Stomach (tissue), 19 donors: ENCODE measurements around the gene PNPLA3. TPM values are rescaled to one million over a fixed set of nuclear protein-coding genes. Genes with fewer than 3 reads are reported as not detected.

Experiments used
- DNase-seq, 2 donors: peaks; one replicate each; pipeline versions ENCODE4 v3.0.0 to v3.0.0-alpha.2; 2013 to 2019
- H3K27ac ChIP-seq, 5 donors: fragments of 200-600 bp in 4 of 5; sonication (generic) in 4 of 5; one replicate each; pipeline ENCODE4 v1.5.1; 2013 to 2019; ENCODE audit warnings: mild to moderate bottlenecking in 1 of 5, moderate library complexity in 1 of 5
- H3K27me3 ChIP-seq, 3 donors: fragments of 200-600 bp; sonication (generic); one replicate each; pipeline ENCODE4 v1.5.1; 2017 to 2019; ENCODE audit warnings: mixed run types in 1 of 3
- H3K36me3 ChIP-seq, 4 donors: fragments of 200-600 bp; sonication (generic); 1 replicate in 3 of 4; 2 replicates in 1 of 4; pipeline ENCODE4 v1.5.1; 2016 to 2019
- H3K4me1 ChIP-seq, 4 donors: fragments of 200-600 bp; sonication (generic); one replicate each; pipeline ENCODE4 v1.5.1; 2016 to 2019
- H3K4me3 ChIP-seq, 4 donors: fragments of 200-600 bp; sonication (generic) in 3 of 4; one replicate each; pipeline ENCODE4 v1.5.1; 2016 to 2019; ENCODE audit warnings: mild to moderate bottlenecking in 1 of 4
- H3K9me3 ChIP-seq, 4 donors: fragments of 200-600 bp; sonication (generic); one replicate each; pipeline ENCODE4 v1.5.1; 2016 to 2019
- CTCF ChIP-seq, 7 experiments: fragments of 450-650 bp in 4 of 7; fragments of 200-600 bp in 3 of 7; sonication (generic) in 3 of 7; IDR thresholded peaks; one replicate each; pipeline ENCODE4 v1.5.1; 2016 to 2019; ENCODE audit warnings: antibody characterized with exemption in 7 of 7, control low read depth in 2 of 7, mild to moderate bottlenecking in 1 of 7
- EP300 ChIP-seq: sonication (generic); formaldehyde crosslinking; IDR thresholded peaks from one replicate; pipeline ENCODE4 v1.6.1; 2017; ENCODE audit warnings: antibody characterized with exemption
- POLR2A ChIP-seq, 4 donors: fragments of 450-650 bp; IDR thresholded peaks; one replicate each; pipeline ENCODE4 v1.6.1; 2016; ENCODE audit warnings: antibody characterized with exemption in 4 of 4, control low read depth in 2 of 4, mild to moderate bottlenecking in 1 of 4, moderate library complexity in 1 of 4
- POLR2AphosphoS5 ChIP-seq, 3 donors: sonication (generic); formaldehyde crosslinking; IDR thresholded peaks; one replicate each; pipeline ENCODE4 v1.6.1; 2016; ENCODE audit warnings: antibody characterized with exemption in 3 of 3
- WGBS, 5 donors: extraction: QIAGEN DNeasy Blood & Tissue Kit in 3 of 5; methylation state at CpG; one replicate each; pipeline versions ENCODE4 v1.1.5 to v1.1.7; 2013 to 2018; 5-methylcytosine and 5-hydroxymethylcytosine counted together
- intact Hi-C: fragments of 100-400 bp; cut with DNase I; formaldehyde crosslinking; loops from one replicate; pipeline ENCODE4 v1.15.1; 2023; ENCODE audit warnings: low total_unique reads
- long read RNA-seq, 10 donors: transcript quantifications; one replicate each; lab custom pipeline, GENCODE V29; 2026
- polyA plus RNA-seq, 3 donors: library from polyadenylated mRNA; stranded (reverse); fragments of 200-250 nt; gene quantifications; one replicate each; pipeline ENCODE4 v1.2.3, GENCODE V29; 2013
- total RNA-seq, 5 donors: library from RNA; depleted of rRNA; stranded (reverse); fragments of >200 nt; gene quantifications; one replicate each; pipeline versions ENCODE4 v1.1.0 to v1.2.3, GENCODE V29; 2014 to 2016
- donor health status: healthy with polysubstance abuse.
- donor health status: Bipolar disorder and iron deficiency.
- donor health status: healthy.

PNPLA3 gene, protein sequence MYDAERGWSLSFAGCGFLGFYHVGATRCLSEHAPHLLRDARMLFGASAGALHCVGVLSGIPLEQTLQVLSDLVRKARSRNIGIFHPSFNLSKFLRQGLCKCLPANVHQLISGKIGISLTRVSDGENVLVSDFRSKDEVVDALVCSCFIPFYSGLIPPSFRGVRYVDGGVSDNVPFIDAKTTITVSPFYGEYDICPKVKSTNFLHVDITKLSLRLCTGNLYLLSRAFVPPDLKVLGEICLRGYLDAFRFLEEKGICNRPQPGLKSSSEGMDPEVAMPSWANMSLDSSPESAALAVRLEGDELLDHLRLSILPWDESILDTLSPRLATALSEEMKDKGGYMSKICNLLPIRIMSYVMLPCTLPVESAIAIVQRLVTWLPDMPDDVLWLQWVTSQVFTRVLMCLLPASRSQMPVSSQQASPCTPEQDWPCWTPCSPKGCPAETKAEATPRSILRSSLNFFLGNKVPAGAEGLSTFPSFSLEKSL
- total RNA-seq = under 1 TPM in 2 of 5 donors, not detected in 3; 0.58 to 0.73 TPM
- polyA plus RNA-seq = under 1 TPM in 2 of 3 donors, not detected in 1; 0.12 to 0.35 TPM
- long read RNA-seq, donor 1 = 0 reads
- long read RNA-seq, donor 2 = 0 reads
- long read RNA-seq, donor 3 = 0 reads
- long read RNA-seq, donor 4 = 0 reads
- long read RNA-seq, donor 5 = 0 reads
- long read RNA-seq, donor 6 = 0 reads
- long read RNA-seq, donor 7 = 0 reads
- long read RNA-seq, donor 8 = 0 reads
- long read RNA-seq, donor 9 = 0 reads
- long read RNA-seq, donor 10 = 0 reads

DNA sequence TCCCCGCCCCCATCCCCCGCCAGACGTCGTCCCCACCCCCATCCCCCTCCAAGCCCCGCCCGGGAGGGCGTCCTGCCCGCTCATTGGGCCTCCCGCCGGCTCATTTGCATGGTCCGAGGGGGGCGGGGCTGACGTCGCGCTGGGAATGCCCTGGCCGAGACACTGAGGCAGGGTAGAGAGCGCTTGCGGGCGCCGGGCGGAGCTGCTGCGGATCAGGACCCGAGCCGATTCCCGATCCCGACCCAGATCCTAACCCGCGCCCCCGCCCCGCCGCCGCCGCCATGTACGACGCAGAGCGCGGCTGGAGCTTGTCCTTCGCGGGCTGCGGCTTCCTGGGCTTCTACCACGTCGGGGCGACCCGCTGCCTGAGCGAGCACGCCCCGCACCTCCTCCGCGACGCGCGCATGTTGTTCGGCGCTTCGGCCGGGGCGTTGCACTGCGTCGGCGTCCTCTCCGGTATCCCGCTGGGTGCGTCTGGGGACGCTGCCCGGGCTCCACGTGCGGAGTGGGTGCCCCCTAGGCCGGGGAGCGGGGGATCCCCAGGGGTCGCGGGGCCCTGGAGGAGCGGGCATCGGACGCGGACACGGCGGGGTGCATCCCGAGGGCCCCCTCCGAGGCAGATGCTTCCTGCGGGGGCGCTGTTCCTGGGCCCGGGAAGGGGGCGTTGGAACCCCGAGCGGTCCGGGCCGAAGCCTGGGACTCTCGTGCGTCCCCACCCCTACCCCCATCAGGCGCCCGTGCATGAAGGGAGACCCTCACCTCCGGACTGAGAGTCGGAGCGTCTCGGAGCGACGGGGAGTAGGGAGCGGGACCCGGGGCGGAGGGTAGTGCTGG lies at the start of gene PNPLA3:
PNPLA3 (plus strand) TSS at position 175 of the 834 bp plus-strand sequence; CDS start at position 282, 107 bp downstream.
- peak within 1 kb of the TSS; percentile 59 to 73 (median 61) for H3K4me3 ChIP-seq
- H3K36me3 ChIP-seq = no peaks in the 10 kb centered on the region
- peaks cover 0 to 72% (median 15%) of the 10 kb centered on the region in 3 donors for H3K27me3 ChIP-seq
- peak; percentile 90 to 96 for DNase-seq
- H3K4me1 ChIP-seq = peaks cover 8 to 31% (median 19%) of the 10 kb centered on the region in 4 donors
- TF ChIP-seq EP300 = no peak
- TF ChIP-seq POLR2AphosphoS5 (IDR thresholded peaks at IDR 0.05) = peak in 2 of 3 donors; percentile 41 to 68
- TF ChIP-seq POLR2A (IDR thresholded peaks at IDR 0.05) = no peak
- intact Hi-C loops = no loop called here
- WGBS, 5 donors = 1 to 4% (median 2%) methylated on average over 12 to 100 of the region's 100 CpGs
- H3K9me3 ChIP-seq = no peaks in the 10 kb centered on the region
- H3K27ac ChIP-seq = peak within 1 kb of the TSS in 4 of 5 donors; percentile 26 to 71 (median 40)

- Histone ChIP-seq H3K4me3 (no peak overlapping the region), H3K9me3 (no peaks in the 10 kb centered on the region), H3K27me3 (peaks cover 0 to 77% (median 0%) of the 10 kb centered on the region in 3 donors), H3K4me1 (no peaks in the 10 kb centered on the region), H3K36me3 (no peaks in the 10 kb centered on the region), H3K27ac (no peak overlapping the region)
- DNase-seq = no peak
- 55 to 79% (median 70%) methylated on average over 5 of the region's 5 CpGs for WGBS, 5 donors
- TF ChIP-seq POLR2A (IDR thresholded peaks at IDR 0.05) (no peak), POLR2AphosphoS5 (IDR thresholded peaks at IDR 0.05) (no peak), EP300 (no peak), CTCF (IDR thresholded peaks at IDR 0.05) (no peak)
- intact Hi-C loops = no loop called here
These were observed 46.6 kb upstream of the PNPLA3 start for GRCh38 chr22:43876866-43877509.

DNA sequence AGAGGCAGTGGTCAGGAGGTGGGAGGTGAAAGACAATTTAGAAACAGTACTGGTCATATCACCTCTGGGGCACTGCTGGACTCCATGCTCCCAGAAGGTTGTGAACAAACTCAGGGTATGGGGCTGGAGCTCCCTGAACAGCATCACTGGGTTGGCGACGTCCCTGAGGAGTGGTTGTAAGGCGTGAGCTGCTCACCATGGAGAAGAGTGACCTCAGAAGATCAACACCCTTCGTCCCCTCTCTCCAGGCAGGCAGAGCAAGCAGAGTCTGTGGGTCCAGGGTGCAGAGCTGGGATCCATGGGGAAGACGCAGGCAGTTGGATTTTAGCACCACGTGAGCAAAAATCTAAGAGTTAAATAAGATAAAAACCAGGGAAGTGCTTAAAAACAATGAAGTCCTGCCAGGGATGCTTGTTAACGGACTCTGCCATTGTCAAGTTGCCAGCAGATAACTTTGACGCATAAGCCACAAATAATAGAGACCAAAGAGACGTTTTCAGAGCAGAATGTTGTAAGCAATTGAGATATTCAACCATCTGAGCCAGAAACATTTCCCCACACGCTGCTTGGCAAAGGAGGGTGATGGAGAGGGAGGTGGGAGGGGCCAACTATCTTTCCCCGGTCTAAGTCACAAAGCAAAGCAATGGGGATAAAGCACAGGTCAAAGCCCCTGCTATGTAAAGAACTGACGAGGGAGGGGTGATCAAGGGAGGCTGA lies 45.4 kb upstream of the PNPLA3 start:
- Histone ChIP-seq H3K27ac (no peak overlapping the region), H3K4me1 (no peaks in the 10 kb centered on the region), H3K9me3 (no peaks in the 10 kb centered on the region), H3K36me3 (no peaks in the 10 kb centered on the region), H3K4me3 (no peak overlapping the region), H3K27me3 (peaks cover 0 to 86% (median 0%) of the 10 kb centered on the region in 3 donors)
- TF ChIP-seq CTCF (IDR thresholded peaks at IDR 0.05) (no peak), POLR2AphosphoS5 (IDR thresholded peaks at IDR 0.05) (no peak), EP300 (no peak), POLR2A (IDR thresholded peaks at IDR 0.05) (no peak)
- no peak for DNase-seq
- intact Hi-C loops = no loop called here
- 36 to 46% (median 37%) methylated on average over 12 of the region's 12 CpGs for WGBS, 5 donors

DNA sequence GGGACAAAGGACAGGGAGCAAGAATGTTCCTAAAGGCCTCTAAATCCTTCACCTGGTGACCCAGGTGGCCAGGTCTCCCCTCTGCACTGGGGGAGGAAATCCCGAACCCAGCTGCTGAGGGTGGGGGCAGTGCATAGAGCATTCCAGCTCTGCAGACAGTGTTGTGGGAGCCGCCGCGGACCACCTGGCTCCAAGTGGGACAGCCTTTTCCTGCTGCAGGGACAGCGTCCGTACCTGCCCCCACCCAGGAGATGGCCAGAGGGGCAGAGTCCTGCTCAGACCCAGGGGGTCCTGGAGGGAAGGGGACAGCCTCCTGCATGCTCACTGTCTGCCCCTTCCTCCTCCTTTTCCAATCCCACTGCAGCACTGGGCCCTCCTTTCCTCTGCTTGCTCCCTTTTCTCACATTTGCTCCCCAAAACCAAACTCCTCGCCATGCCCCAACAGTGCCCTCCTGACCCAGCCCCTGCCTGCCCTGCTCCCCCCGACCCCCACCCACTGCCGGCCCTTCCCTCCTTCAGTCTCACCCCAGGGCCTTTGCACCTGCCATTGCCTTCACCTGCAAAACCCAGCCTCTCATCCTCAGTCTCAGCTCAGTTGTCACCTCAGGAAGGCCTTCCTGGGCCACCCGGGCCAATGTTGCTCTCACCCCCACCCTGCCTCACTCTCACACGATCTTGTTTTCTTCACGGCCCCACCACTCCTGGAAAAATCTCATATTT lies 44.6 kb upstream of the PNPLA3 start:
- intact Hi-C loops = no loop called here
- no peaks in the 10 kb centered on the region for H3K36me3 ChIP-seq

More for the DNA sequence above, 44.6 kb upstream of the PNPLA3 start:
- TF ChIP-seq EP300 (no peak), POLR2AphosphoS5 (IDR thresholded peaks at IDR 0.05) (no peak), CTCF (IDR thresholded peaks at IDR 0.05) (no peak), POLR2A (IDR thresholded peaks at IDR 0.05) (no peak)
- Histone ChIP-seq H3K9me3 (no peaks in the 10 kb centered on the region), H3K27me3 (peaks cover 0 to 90% (median 0%) of the 10 kb centered on the region in 3 donors), H3K4me1 (no peaks in the 10 kb centered on the region), H3K4me3 (no peak overlapping the region), H3K27ac (no peak overlapping the region)
- DNase-seq = no peak
- 61 to 69% (median 65%) methylated on average over 10 to 12 of the region's 12 CpGs for WGBS, 5 donors
